SK-N-SH (cell line): ENCODE results near the gene RASA3. TPM values are rescaled to one million over a fixed set of nuclear protein-coding genes. Genes with fewer than 3 reads are reported as not detected.
A peak's percentile ranks its signal among the peaks of the same experiment; 100 is the strongest.

ENCODE experiments used
- CTCF ChIA-PET: fragments of 300-600, 350-600 bp; formaldehyde crosslinking; extraction: SDS; loops from one replicate; lab custom pipeline; 2021; lab: Yijun Ruan, JAX
- POLR2A ChIA-PET: fragments of 350-600 bp; sonication (Branson Sonifier 250); formaldehyde crosslinking; extraction: SDS; loops from one replicate; lab custom pipeline; 2020; ENCODE audit warnings: antibody characterized with exemption, inconsistent platforms; lab: Yijun Ruan, JAX
- DNase-seq: peaks from one replicate; pipeline ENCODE4 v3.0.0; 2012
- H2AFZ ChIP-seq: fragments of 200-600 bp; sonication (generic); 2 replicates; pipeline ENCODE4 v1.8.1; 2016; ENCODE audit warnings: antibody characterized with exemption, mild to moderate bottlenecking, low read depth
- H3F3A ChIP-seq: fragments of 200-600 bp; sonication (generic); replicated peaks from 2 replicates; pipeline ENCODE3; 2016; ENCODE audit warnings: antibody characterized with exemption, mild to moderate bottlenecking; ENCODE audit not compliant: insufficient read depth
- H3K27ac ChIP-seq, 2 experiments: fragments of 200-500 bp in 1 of 2; fragments of 200-600 bp in 1 of 2; sonication (Bioruptor generic) in 1 of 2; sonication (generic), shearing (Covaris generic) in 1 of 2; 2 replicates each; pipeline versions ENCODE4 v1.5.1 to v1.6.1; 2014 to 2016; ENCODE audit warnings: low read depth in 2 of 2, inconsistent platforms in 1 of 2, low read length in 1 of 2, mild to moderate bottlenecking in 1 of 2, mixed read lengths in 1 of 2
- H3K27me3 ChIP-seq: fragments of 200-600 bp; sonication (generic), shearing (Covaris generic); 2 replicates; pipeline ENCODE4 v1.6.1; 2016; ENCODE audit warnings: mixed run types; ENCODE audit not compliant: insufficient read depth
- H3K36me3 ChIP-seq, 2 experiments: fragments of 200-500 bp in 1 of 2; fragments of 200-600 bp in 1 of 2; sonication (Bioruptor generic) in 1 of 2; sonication (generic) in 1 of 2; replicated peaks in 1 of 2; 2 replicates each; pipeline versions ENCODE3 to v1.5.1; 2014 to 2016; ENCODE audit warnings: low read length in 1 of 2, mild to moderate bottlenecking in 1 of 2; ENCODE audit not compliant: insufficient read depth in 2 of 2, control insufficient read depth in 1 of 2
- H3K4me1 ChIP-seq, 2 experiments: fragments of 200-500 bp in 1 of 2; fragments of 200-600 bp in 1 of 2; sonication (Bioruptor generic) in 1 of 2; sonication (generic), shearing (Covaris generic) in 1 of 2; 2 replicates each; pipeline versions ENCODE4 v1.5.1 to v1.6.1; 2014 to 2016; ENCODE audit warnings: low read depth in 1 of 2, low read length in 1 of 2, mixed run types in 1 of 2; ENCODE audit not compliant: insufficient read depth in 2 of 2, control insufficient read depth in 1 of 2
- H3K4me2 ChIP-seq: fragments of 200-600 bp; sonication (generic), shearing (Covaris generic); 2 replicates; pipeline ENCODE4 v1.6.1; 2017; ENCODE audit warnings: mixed run types
- H3K4me3 ChIP-seq, 2 experiments: fragments of 200-500 bp in 1 of 2; fragments of 200-600 bp in 1 of 2; sonication (Bioruptor generic) in 1 of 2; sonication (generic), shearing (Covaris generic) in 1 of 2; 2 replicates each; pipeline versions ENCODE4 v1.5.1 to v1.8.1; 2014 to 2016; ENCODE audit warnings: low read depth in 2 of 2, inconsistent platforms in 1 of 2, low read length in 1 of 2, mild to moderate bottlenecking in 1 of 2, mixed read lengths in 1 of 2, moderate library complexity in 1 of 2
- H3K79me2 ChIP-seq: fragments of 200-600 bp; sonication (generic); 2 replicates; pipeline ENCODE4 v1.8.1; 2017; ENCODE audit warnings: mild to moderate bottlenecking; ENCODE audit not compliant: insufficient read depth
- H3K9ac ChIP-seq: fragments of 200-600 bp; sonication (generic); 2 replicates; pipeline ENCODE4 v1.6.1; 2017; ENCODE audit warnings: mixed run types
- H3K9me2 ChIP-seq: fragments of 200-600 bp; sonication (generic); 2 replicates; pipeline ENCODE4 v1.6.1; 2017; ENCODE audit warnings: mixed run types
- H3K9me3 ChIP-seq: fragments of 200-600 bp; sonication (generic); 2 replicates; pipeline ENCODE4 v1.6.1; 2017; ENCODE audit warnings: mixed run types, mild to moderate bottlenecking, moderate library complexity
- H4K20me1 ChIP-seq: fragments of 200-600 bp; sonication (generic); 2 replicates; pipeline ENCODE4 v1.6.1; 2017; ENCODE audit warnings: mild to moderate bottlenecking, mixed run types; ENCODE audit not compliant: insufficient read depth
- EZH2phosphoT487 ChIP-seq: fragments of 200-600 bp; sonication (generic); IDR thresholded peaks from 2 replicates; pipeline ENCODE4 v1.6.1; 2017; ENCODE audit warnings: low read depth, mixed run types, mild to moderate bottlenecking, antibody characterized with exemption, moderate library complexity, borderline replicate concordance
- FOSL2 ChIP-seq: IDR thresholded peaks from 2 replicates; pipeline ENCODE4 v1.4.0; 2012; ENCODE audit warnings: low read depth, mild to moderate bottlenecking, moderate library complexity, borderline replicate concordance
- FOXJ3 ChIP-seq: sonication (generic); formaldehyde crosslinking; IDR thresholded peaks from 2 replicates; pipeline ENCODE4 v1.5.1; 2020; ENCODE audit warnings: mild to moderate bottlenecking, missing genetic modification reagents
- GATA2 ChIP-seq: sonication (generic); formaldehyde crosslinking; IDR thresholded peaks from 2 replicates; pipeline ENCODE4 v1.5.0; 2020; ENCODE audit warnings: mild to moderate bottlenecking, missing genetic modification reagents
- MEF2A ChIP-seq: IDR thresholded peaks from 2 replicates; pipeline ENCODE4 v1.4.0; 2012; ENCODE audit warnings: low read depth, borderline replicate concordance
- MXI1 ChIP-seq: IDR thresholded peaks from 2 replicates; pipeline ENCODE4 v1.6.1; 2012; ENCODE audit warnings: mild to moderate bottlenecking, low read depth, low read length, improper control_type of control experiment
- NFIC ChIP-seq: IDR thresholded peaks from 2 replicates; pipeline ENCODE4 v1.4.0; 2012; ENCODE audit warnings: borderline replicate concordance
- NRF1 ChIP-seq: IDR thresholded peaks from 2 replicates; pipeline ENCODE4 v1.6.1; 2012; ENCODE audit warnings: low read depth, mild to moderate bottlenecking, low read length
- POLR2AphosphoS5 ChIP-seq: IDR thresholded peaks from 2 replicates; pipeline ENCODE4 v1.6.1; 2012; ENCODE audit warnings: low read depth, low read length
- RCOR1 ChIP-seq: fragments of 150-350 bp; IDR thresholded peaks from 2 replicates; pipeline ENCODE4 v1.6.1; 2017; ENCODE audit warnings: antibody characterized with exemption, low read length
- RFX5 ChIP-seq: IDR thresholded peaks from 2 replicates; pipeline ENCODE4 v1.6.1; 2012; ENCODE audit warnings: mild to moderate bottlenecking, improper control_type of control experiment, low read length
- TEAD4 ChIP-seq: IDR thresholded peaks from 2 replicates; pipeline ENCODE4 v1.4.0; 2012; ENCODE audit warnings: mild to moderate bottlenecking, borderline replicate concordance; ENCODE audit not compliant: insufficient read depth
- WGBS: methylation state at CpG from one replicate; pipeline ENCODE4 v1.1.6; 2017; ENCODE audit warnings: low lambda C conversion rate; 5-methylcytosine and 5-hydroxymethylcytosine counted together
- polyA plus RNA-seq, 3 experiments: library from polyadenylated mRNA; depleted of rRNA; stranded (reverse); fragments of >200 nt; gene quantifications; 2 replicates each; pipeline ENCODE4 v1.2.3, GENCODE V29; 2012
- TF ChIP-seq, protein P1 (sequence below): IDR thresholded peaks from 2 replicates; pipeline ENCODE4 v1.4.0; 2012; ENCODE audit warnings: low read depth, borderline replicate concordance
- TF ChIP-seq, protein P2 (sequence below): IDR thresholded peaks from 2 replicates; pipeline ENCODE4 v1.4.0; 2012; ENCODE audit warnings: low read depth
- TF ChIP-seq, protein P3 (sequence below): IDR thresholded peaks from 2 replicates; pipeline ENCODE4; 2012

Gene RASA3
- polyA plus RNA-seq, 1 of the 3 experiments (the other 2 are of a cell fraction), result 25.1 TPM

DNA sequence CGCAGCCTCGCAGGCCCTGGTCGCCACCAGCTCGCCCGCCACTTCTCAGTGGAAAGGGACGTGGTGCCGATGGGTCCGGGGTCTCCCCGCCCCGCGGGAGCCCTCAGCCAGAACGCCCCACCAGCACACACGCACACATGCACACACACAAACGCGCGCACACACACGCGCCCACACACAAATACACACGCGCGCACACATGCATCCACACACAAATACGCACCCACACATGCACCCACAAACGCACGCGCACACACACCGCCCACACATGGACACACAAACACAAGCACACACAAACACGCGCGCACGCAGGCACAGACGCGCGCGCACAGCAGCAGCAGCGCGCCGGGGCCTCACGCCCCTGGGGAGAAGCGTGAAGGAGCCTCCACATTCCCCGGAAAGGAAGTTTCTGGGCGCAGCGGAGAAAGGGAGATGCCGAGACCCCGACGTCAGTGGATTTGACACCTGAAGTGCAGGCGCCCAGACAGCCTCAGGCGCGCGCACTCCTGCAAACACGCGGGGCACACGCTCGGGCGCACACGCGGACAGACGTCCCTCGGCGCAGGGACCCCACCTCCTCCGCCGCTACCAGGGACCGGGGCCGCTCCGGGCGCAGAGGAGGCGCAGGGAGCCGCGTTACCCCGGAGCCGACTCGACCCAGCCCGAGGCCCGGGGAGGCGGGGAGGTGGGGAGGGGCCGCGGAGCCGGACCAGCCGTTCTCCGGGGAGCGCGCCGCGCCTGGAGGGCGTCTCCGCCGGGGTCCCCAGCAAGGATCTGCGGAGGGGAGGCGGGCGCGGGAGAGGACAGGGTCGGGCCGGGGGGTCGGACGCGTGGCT is 622 bp downstream of the RASA3 start:
- H3K9ac ChIP-seq, result peak overlapping the region; percentile 92
- H3K9me2 ChIP-seq, result no peaks in the 10 kb centered on the region
- H2AFZ ChIP-seq, result no peak overlapping the region
- H3K27ac ChIP-seq, result peak overlapping the region; percentile 95 to 97
- H3K36me3 ChIP-seq, result no peaks in the 10 kb centered on the region
- POLR2A ChIA-PET, result interaction anchor here (0.6 to 1.4 kb wide), 4 partner anchors 14 to 74 kb away, joined by 3 to 6 read pairs (median 3); no protein-coding TSS in a partner anchor
- peak overlapping the region; percentile 84 to 99 for H3K4me3 ChIP-seq
- WGBS, result 0% methylated on average over 24 of the region's 95 CpGs
- H3K4me2 ChIP-seq, result peak overlapping the region; percentile 97
- no peaks in the 10 kb centered on the region for H3K9me3 ChIP-seq
- peaks cover 38% of the 10 kb centered on the region in 2 experiments for H3K4me1 ChIP-seq
- TF ChIP-seq, protein P1, sequence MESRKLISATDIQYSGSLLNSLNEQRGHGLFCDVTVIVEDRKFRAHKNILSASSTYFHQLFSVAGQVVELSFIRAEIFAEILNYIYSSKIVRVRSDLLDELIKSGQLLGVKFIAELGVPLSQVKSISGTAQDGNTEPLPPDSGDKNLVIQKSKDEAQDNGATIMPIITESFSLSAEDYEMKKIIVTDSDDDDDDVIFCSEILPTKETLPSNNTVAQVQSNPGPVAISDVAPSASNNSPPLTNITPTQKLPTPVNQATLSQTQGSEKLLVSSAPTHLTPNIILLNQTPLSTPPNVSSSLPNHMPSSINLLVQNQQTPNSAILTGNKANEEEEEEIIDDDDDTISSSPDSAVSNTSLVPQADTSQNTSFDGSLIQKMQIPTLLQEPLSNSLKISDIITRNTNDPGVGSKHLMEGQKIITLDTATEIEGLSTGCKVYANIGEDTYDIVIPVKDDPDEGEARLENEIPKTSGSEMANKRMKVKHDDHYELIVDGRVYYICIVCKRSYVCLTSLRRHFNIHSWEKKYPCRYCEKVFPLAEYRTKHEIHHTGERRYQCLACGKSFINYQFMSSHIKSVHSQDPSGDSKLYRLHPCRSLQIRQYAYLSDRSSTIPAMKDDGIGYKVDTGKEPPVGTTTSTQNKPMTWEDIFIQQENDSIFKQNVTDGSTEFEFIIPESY, result no peak
- no peak for TF ChIP-seq NFIC
- 0 out of 2 replicates have a peak, but pooled peaks have one; percentile 3 for TF ChIP-seq RFX5
- TF ChIP-seq MXI1, result 0 out of 2 replicates have a peak, but pooled peaks have one; percentile 50
- no peak for TF ChIP-seq POLR2AphosphoS5
- TF ChIP-seq TEAD4, result no peak
- TF ChIP-seq EZH2phosphoT487, result no peak
- no peak for TF ChIP-seq RCOR1
- TF ChIP-seq FOSL2, result no peak
- TF ChIP-seq FOXJ3 (CRISPR knock-in tag), result 0 out of 2 replicates have a peak, but pooled peaks have one; percentile 24
- TF ChIP-seq, protein P2, sequence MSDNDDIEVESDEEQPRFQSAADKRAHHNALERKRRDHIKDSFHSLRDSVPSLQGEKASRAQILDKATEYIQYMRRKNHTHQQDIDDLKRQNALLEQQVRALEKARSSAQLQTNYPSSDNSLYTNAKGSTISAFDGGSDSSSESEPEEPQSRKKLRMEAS, result peak; percentile 19; the same call in 1 of the 2 replicates
- TF ChIP-seq, protein P3, sequence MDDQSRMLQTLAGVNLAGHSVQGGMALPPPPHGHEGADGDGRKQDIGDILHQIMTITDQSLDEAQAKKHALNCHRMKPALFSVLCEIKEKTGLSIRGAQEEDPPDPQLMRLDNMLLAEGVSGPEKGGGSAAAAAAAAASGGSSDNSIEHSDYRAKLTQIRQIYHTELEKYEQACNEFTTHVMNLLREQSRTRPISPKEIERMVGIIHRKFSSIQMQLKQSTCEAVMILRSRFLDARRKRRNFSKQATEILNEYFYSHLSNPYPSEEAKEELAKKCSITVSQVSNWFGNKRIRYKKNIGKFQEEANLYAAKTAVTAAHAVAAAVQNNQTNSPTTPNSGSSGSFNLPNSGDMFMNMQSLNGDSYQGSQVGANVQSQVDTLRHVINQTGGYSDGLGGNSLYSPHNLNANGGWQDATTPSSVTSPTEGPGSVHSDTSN, result no peak
- peak; percentile 34; the same call in 1 of the 2 replicates for TF ChIP-seq NRF1
- TF ChIP-seq MEF2A, result no peak
- no peak for TF ChIP-seq GATA2 (CRISPR knock-in tag)
- TF ChIP-seq, all 33 proteins: peak for 5
- DNase-seq, result peak; percentile 80
- Histone ChIP-seq H4K20me1 (peaks cover 17% of the 10 kb centered on the region), H3F3A (peaks cover 24% of the 10 kb centered on the region), H3K79me2 (peaks cover 55% of the 10 kb centered on the region), H3K27me3 (no peaks in the 10 kb centered on the region)
- CTCF ChIA-PET, result interaction anchor here (0.6 to 2.2 kb wide), 4 partner anchors 9 to 317 kb away, joined by 3 to 7 read pairs (median 4); no protein-coding TSS in a partner anchor
